Common myeloid progenitor, CD34-positive (primary cell): ENCODE measurements around the gene PRKCZ.

Experiments
- CTCF ChIA-PET: fragments of 350-600 bp; sonication (Branson Sonifier 250); formaldehyde crosslinking; loops from one replicate; lab custom pipeline; 2021; ENCODE audit warnings: antibody characterized with exemption; lab: Charles Lee
- POLR2A ChIA-PET: fragments of 350-600 bp; sonication (Branson Sonifier 250); formaldehyde crosslinking; loops from one replicate; lab custom pipeline; 2021; ENCODE audit warnings: antibody characterized with exemption; lab: Charles Lee
- DNase-seq, 3 donors: peaks; one replicate each; pipeline versions ENCODE4 v3.0.0 to v3.0.0-alpha.2; 2013
- H3K27ac ChIP-seq, 2 experiments: 1 replicate in 1 of 2; 2 replicates in 1 of 2; pipeline ENCODE4 v1.7.0; 2013; ENCODE audit warnings: inconsistent platforms in 2 of 2, low read length in 2 of 2, mild to moderate bottlenecking in 2 of 2, low read depth in 1 of 2, moderate library complexity in 1 of 2; ENCODE audit not compliant: severe bottlenecking in 2 of 2, insufficient read depth in 1 of 2, poor library complexity in 1 of 2
- H3K27me3 ChIP-seq, 5 experiments: replicated peaks in 2 of 5; 1 replicate in 3 of 5; 2 replicates in 2 of 5; pipeline versions ENCODE4 v1.6.1 to v1.7.0; 2013; ENCODE audit warnings: low read length in 4 of 5, mild to moderate bottlenecking in 2 of 5, moderate library complexity in 2 of 5, inconsistent platforms in 1 of 5; ENCODE audit not compliant: insufficient read depth in 5 of 5, control insufficient read depth in 4 of 5
- H3K36me3 ChIP-seq, 4 experiments: 1 replicate in 2 of 4; 2 replicates in 2 of 4; pipeline versions ENCODE4 v1.6.1 to v1.7.0; 2013; ENCODE audit warnings: low read length in 3 of 4, control low read depth in 1 of 4, mild to moderate bottlenecking in 1 of 4; ENCODE audit not compliant: control insufficient read depth in 4 of 4, insufficient read depth in 4 of 4
- H3K4me1 ChIP-seq, 4 experiments: 1 replicate in 3 of 4; 2 replicates in 1 of 4; pipeline versions ENCODE4 v1.6.1 to v1.7.1; 2013; ENCODE audit warnings: low read length in 3 of 4, mild to moderate bottlenecking in 3 of 4, control low read depth in 1 of 4, inconsistent platforms in 1 of 4, moderate library complexity in 1 of 4; ENCODE audit not compliant: control insufficient read depth in 4 of 4, insufficient read depth in 4 of 4; ENCODE audit errors: control extremely low read depth in 1 of 4
- H3K4me3 ChIP-seq, 7 experiments: 1 replicate in 4 of 7; 2 replicates in 3 of 7; pipeline versions ENCODE4 v1.5.1 to v1.7.0; 2013; ENCODE audit warnings: mild to moderate bottlenecking in 7 of 7, low read length in 6 of 7, moderate library complexity in 6 of 7, inconsistent platforms in 2 of 7, low read depth in 2 of 7, control low read depth in 1 of 7; ENCODE audit not compliant: insufficient read depth in 4 of 7, control insufficient read depth in 1 of 7; ENCODE audit errors: extremely low read depth in 1 of 7
- H3K9me3 ChIP-seq, 5 experiments: 1 replicate in 4 of 5; 2 replicates in 1 of 5; pipeline versions ENCODE4 v1.6.1 to v1.7.1; 2013; ENCODE audit warnings: low read length in 4 of 5, mild to moderate bottlenecking in 2 of 5, inconsistent platforms in 1 of 5, low read depth in 1 of 5, moderate library complexity in 1 of 5; ENCODE audit not compliant: control insufficient read depth in 4 of 5, insufficient read depth in 2 of 5; ENCODE audit errors: control extremely low read depth in 1 of 5
- WGBS: methylation state at CpG from one replicate; pipeline ENCODE4 v1.1.5; 2013; ENCODE audit not compliant: insufficient coverage; 5-methylcytosine and 5-hydroxymethylcytosine counted together

PRKCZ gene

DNA sequence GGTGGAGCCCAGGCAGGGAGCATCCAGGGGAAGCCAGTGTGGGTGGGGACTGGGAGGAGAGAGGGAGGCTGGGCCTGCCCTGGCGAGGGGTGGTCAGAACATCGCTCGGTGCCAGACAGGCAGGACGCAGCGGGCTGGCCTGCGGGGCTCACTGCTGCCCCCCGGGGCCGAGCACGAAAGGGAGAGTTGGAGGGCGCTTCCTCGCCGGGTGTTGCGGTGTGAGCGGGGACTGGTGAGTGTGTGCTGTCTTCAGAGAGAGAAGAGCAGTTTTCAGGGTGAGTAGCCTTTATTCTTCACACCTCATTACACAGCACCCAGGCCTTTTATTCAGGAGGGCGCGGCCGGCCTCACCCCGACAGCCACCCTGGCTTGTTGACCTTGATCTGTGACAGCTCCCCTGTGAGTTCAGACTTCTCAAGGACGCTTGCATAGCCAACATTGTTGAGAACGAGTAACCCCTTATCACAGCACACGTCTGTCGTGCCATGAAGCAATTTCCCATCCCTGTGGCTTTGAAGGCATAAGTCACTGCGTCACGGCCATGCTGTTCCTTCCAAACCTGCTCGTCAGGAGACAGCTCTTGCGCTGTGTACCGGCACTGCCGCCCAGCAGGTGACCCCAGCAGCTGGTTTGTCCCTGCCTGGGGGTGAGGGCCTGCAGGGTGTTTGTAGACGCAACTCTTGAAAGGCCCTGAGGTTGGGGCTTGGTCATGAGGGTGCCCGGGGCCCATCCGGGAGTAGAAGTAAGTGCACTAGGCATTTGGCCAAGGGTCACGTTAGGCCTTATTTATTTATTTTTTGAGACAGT, 54.6 kb downstream of the PRKCZ start:
- H3K4me3 ChIP-seq: no peak overlapping the region
- no peak for DNase-seq
- ChIA-PET POLR2A (interaction anchor here (0.6 kb wide), 1 partner anchor 38 kb away, joined by 3 read pairs; no protein-coding TSS in a partner anchor), CTCF (no interaction called here)
- H3K27ac ChIP-seq: no peak overlapping the region
- H3K9me3 ChIP-seq: no peaks in the 10 kb centered on the region
- no peaks in the 10 kb centered on the region for H3K27me3 ChIP-seq
- no peaks in the 10 kb centered on the region for H3K4me1 ChIP-seq
- peaks cover 0 to 15% (median 6%) of the 10 kb centered on the region in 4 experiments for H3K36me3 ChIP-seq
- WGBS: 89% methylated on average over 29 of the region's 32 CpGs

DNA sequence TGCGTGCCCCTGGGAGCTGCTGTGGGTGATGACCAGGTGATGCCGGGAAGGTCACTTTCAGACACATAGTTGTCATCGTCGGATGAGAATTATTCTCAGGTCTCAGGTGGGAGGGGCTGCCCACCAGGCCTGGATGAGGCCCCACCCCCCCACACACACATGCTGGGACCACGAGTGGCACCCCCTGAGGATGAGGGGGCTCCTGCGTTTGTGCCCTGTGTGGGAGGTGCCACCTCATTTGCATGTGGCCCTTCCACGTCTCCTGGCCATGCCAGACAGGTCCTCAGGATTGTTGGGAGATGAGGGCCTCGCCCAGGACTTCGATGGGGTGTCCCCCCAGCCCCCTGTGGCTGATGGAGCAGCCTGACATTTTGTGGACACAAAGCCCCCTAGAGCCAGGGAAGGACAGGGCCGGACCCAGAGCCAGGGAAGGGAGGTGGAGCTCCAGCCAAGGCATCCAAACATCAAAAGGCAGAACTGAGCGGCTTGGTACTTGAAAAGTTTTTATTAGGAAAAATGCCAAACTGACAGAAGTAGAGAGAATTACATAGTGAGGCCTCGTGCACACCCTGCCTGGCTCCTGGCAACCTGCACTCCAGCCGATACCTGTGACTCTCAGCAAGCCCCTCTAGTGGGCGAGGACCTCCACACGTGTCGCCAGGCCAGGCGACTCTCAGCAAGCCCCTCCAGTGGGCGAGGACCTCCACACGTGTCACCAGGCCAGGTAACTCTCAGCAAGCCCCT, 55.7 kb downstream of the PRKCZ start:
- peaks cover 0 to 15% (median 6%) of the 10 kb centered on the region in 4 experiments for H3K36me3 ChIP-seq

DNA sequence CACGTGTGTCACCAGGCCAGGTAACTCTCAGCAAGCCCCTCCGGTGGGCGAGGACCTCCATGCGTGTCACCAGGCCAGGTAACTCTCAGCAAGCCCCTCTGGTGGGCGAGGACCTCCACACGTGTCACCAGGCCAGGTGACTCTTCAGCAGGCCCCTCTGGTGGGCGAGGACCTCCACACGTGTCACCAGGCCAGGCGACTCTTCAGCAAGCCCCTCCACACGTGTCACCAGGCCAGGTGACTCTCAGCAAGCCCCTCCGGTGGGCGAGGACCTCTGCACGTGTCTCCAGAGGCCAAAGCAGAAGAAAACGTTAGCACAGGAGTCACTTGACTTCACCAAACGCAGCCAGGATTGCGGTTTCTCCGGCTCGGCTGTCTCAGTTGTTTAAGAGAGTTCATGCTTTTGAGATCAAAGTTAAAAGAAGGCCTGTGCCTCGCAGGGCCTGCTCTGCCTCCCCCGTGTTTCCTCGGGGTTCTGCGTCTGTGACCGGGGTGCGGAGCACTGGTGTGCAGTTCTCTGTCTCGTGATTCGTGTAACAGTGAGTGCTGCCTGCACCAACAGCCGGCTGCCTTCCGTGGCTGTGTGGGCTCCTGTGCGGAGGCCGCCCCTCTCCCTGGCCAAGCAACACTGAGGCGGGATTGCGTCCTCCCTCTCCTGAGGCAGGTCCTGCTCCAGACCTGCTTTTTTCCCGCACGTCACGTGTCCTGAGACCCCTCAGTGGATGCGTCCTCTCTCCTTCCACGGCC, 56.6 kb downstream of the PRKCZ start:
- Histone ChIP-seq H3K9me3 (no peaks in the 10 kb centered on the region), H3K27ac (no peak overlapping the region), H3K27me3 (no peaks in the 10 kb centered on the region), H3K4me3 (no peak overlapping the region), H3K4me1 (peaks cover 0 to 4% (median under 1%) of the 10 kb centered on the region in 4 experiments), H3K36me3 (peaks cover 0 to 10% (median 3%) of the 10 kb centered on the region in 4 experiments)
- 87% methylated on average over 36 of the region's 37 CpGs for WGBS
- ChIA-PET POLR2A (no interaction called here), CTCF (no interaction called here)
- no peak for DNase-seq

More for the DNA sequence above, 55.7 kb downstream of the PRKCZ start:
- H3K27ac ChIP-seq: no peak overlapping the region
- H3K9me3 ChIP-seq: no peaks in the 10 kb centered on the region
- WGBS: 91% methylated on average over 14 of the region's 19 CpGs
- H3K4me1 ChIP-seq: no peaks in the 10 kb centered on the region
- H3K4me3 ChIP-seq: no peak overlapping the region
- DNase-seq: no peak
- ChIA-PET CTCF (interaction anchor here (0.9 to 1.0 kb wide), 2 partner anchors 14 to 34 kb away, joined by 3 read pairs; no protein-coding TSS in a partner anchor), POLR2A (no interaction called here)
- no peaks in the 10 kb centered on the region for H3K27me3 ChIP-seq

DNA sequence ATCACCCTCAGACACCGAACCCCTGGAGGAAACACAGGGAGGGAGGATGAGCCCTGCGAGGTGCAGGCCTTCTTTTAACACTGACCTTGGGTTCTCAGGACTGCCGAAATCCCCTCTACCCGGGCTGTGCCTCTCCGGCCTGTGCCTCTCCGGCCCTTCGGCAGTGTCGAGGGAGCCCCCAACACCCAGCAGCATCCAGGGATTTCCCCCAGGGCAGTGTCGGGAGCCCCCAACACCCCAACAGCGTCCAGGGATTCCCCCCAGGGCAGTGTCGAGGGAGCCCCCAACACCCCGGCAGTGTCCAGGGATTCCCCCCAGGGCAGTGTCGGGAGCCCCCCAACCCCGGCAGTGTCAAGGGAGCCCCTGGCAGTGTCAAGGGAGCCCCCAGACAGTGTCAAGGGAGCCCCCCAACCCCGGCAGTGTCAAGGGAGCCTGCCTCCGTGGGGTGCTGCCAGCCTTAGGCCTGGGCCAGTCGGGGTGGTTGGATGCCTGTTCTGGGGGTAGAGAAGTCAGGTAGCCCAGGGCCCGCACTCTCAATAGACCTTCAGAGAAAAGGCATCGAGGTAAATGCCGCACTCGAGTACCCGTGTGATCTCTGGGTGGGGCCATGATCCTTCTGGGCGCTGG, 57.5 kb downstream of the PRKCZ start:
- POLR2A ChIA-PET: no interaction called here
- Histone ChIP-seq H3K27ac (no peak overlapping the region), H3K27me3 (no peaks in the 10 kb centered on the region), H3K4me1 (peaks cover 0 to 11% (median 3%) of the 10 kb centered on the region in 4 experiments), H3K9me3 (no peaks in the 10 kb centered on the region), H3K4me3 (no peak overlapping the region), H3K36me3 (peaks cover 0 to 10% (median 3%) of the 10 kb centered on the region in 4 experiments)
- CTCF ChIA-PET: no interaction called here
- DNase-seq: no peak
- 95% methylated on average over 18 of the region's 23 CpGs for WGBS

DNA sequence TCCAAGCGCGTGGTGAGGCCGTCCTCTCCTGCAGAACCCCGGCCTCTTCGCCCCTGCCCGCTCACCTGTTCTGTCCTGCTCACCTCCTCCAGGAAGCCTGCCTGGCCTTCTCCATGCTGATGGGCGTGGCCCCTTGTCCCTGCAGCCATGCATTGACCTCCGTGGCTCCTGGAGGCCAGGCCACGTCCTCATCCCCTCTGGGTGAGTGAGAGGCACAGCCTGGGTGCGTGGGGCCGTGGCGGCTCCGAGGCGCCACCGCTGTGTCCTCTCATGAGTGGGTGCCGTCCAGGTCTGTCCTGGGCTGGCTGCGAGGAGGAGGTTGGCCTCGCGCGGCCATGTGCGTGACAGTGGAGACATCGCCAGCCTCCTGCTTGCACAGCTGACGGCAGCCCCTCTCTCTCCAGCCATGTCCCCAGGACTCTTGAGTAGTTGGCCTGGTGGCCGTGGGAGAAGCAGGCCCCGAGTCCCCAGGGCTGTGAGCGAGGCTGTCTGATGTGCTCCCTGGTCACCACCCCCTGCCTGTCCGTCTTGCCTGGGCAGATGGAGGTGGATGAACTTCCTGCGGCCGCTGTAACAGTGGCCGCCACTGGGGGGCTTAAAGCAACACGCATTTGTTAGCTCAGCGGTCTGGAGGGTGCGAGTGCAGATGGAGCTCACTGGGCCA, 58.1 kb downstream of the PRKCZ start:
- POLR2A ChIA-PET: no interaction called here
- DNase-seq: peak in 1 of 3 donors; percentile 23
- WGBS: 94% methylated on average over 33 of the region's 33 CpGs
- H3K9me3 ChIP-seq: no peaks in the 10 kb centered on the region
- no peak overlapping the region for H3K27ac ChIP-seq
- H3K36me3 ChIP-seq: peaks cover 0 to 10% (median 3%) of the 10 kb centered on the region in 4 experiments
- no peak overlapping the region for H3K4me3 ChIP-seq
- H3K4me1 ChIP-seq: peaks cover 0 to 11% (median 5%) of the 10 kb centered on the region in 4 experiments
- no peaks in the 10 kb centered on the region for H3K27me3 ChIP-seq
- CTCF ChIA-PET: interaction anchor here (1.3 kb wide), 1 partner anchor 31 kb away, joined by 7 read pairs; no protein-coding TSS in a partner anchor

DNA sequence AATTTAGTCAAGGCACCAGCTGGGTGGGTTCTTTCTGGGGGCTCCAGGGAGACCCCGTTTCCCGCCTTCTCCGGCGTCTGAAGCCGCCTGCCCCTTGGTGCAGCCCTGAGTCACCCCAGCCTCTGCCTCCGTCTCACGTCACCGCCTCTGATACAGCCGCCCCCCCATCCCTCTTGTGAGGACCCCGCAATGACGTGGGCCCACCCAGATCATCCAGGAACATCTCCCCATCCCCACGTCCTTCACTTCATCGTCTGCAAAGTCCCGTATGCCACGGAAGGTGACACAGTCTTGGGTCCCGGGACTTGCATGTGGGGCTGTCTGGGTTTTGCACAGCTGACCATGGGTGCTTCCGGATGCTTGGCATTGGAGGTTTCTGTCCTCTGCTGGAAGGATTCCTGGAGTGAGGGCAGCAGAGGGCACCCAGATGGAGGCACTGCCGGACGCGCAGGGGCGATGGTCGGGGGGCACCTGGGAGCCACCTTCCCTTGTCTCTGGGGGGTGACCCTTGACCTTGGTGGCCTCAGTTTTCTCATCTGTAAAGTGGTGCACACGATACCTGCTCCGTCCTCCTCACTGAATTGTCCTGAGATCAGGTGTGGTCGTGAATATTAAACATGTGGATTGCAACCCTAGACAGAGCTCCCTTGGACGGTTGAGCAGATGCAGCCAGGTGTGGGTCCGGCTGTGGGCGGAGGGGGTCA, 58.8 kb downstream of the PRKCZ start:
- no peaks in the 10 kb centered on the region for H3K9me3 ChIP-seq
- H3K4me1 ChIP-seq: peaks cover 0 to 11% (median 5%) of the 10 kb centered on the region in 4 experiments
- ChIA-PET POLR2A (no interaction called here), CTCF (interaction anchor here (1.3 kb wide), 1 partner anchor 30 kb away, joined by 7 read pairs; no protein-coding TSS in a partner anchor)
- peaks cover 0 to 10% (median 3%) of the 10 kb centered on the region in 4 experiments for H3K36me3 ChIP-seq
- WGBS: 86% methylated on average over 26 of the region's 28 CpGs
- no peak overlapping the region for H3K4me3 ChIP-seq
- DNase-seq: no peak
- no peak overlapping the region for H3K27ac ChIP-seq
- no peaks in the 10 kb centered on the region for H3K27me3 ChIP-seq
